GM18861 (cell line): Measurements from ENCODE around the gene PHKA1.
"Not testable (repeated sequence)": the region's sequence is repeated elsewhere in the genome, so short reads cannot be mapped to it uniquely, and the experiment has no call there.

Experiments used
- ATAC-seq: cut with Tn5 transposase; IDR thresholded peaks from one replicate; pipeline ENCODE4 v1.9.1; 2021; ENCODE audit not compliant: unreplicated experiment

Gene PHKA1

DNA sequence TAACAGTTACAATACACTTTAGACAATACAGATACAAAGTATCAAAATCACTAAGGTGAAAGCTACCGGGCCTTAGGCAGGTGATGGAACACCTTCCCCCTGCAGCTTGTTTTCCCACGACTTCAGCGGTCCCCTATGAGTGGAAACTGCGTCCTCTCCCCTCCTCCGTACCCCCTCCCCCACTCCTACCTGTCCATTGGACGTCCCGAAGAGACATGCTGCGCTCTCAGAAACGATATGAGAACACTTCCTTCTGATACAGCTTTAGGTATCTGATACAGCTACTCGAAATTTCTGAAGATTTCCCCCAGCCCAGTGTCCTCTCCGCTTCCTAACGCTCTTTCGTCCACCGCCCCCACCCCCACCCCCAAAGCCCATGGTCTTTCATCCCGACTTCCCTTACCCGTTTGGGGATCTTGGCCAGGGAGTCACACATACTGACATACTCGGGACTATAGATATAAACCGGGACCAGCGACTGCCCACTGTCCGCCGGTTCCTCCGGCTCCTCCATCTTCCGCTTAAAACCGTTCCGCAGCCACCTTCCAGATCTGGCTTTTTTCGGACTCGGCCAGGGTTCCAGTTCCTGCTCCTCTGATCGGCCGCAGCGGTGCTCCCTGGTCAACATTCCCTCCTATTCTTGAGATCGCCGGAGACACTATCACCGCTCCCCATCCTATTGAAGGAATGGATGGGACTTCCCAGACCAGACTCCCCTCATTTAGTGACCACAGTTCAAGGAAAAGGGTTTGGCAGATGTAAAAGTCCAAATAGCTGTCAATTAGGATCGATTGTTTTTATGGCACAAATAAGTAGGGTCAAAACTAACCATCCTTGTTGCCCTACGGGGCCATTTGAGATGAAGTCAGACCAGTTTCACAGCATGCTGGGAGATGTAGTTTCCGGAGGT lies 141.6 kb downstream of the PHKA1 start, which contains the start of gene HDAC8:
Gene HDAC8, minus strand, starts transcription at position 596 of the 910 bp plus-strand sequence. Its CDS starts 82 bp downstream, at position 514.
- ATAC-seq: peak; percentile 95

DNA sequence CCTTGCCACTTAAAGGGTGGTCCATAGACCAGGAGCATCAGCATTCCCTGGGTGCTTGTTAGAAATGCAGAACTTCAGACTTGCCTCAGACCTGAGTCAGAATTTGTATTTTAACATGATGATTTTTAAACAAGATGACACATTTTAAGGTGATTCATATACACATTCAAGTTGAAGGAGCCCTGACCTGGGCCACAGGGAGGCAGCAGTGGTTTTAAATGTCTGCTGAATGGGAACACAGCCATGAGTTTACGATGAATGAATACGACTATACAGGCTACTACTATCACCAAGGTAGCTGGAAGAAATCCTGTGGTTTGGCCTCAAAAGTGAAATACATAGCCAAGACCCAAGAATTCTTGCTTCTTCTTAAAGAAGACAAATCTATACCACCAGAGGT lies 144.3 kb downstream of the PHKA1 start:
- ATAC-seq: no peak

DNA sequence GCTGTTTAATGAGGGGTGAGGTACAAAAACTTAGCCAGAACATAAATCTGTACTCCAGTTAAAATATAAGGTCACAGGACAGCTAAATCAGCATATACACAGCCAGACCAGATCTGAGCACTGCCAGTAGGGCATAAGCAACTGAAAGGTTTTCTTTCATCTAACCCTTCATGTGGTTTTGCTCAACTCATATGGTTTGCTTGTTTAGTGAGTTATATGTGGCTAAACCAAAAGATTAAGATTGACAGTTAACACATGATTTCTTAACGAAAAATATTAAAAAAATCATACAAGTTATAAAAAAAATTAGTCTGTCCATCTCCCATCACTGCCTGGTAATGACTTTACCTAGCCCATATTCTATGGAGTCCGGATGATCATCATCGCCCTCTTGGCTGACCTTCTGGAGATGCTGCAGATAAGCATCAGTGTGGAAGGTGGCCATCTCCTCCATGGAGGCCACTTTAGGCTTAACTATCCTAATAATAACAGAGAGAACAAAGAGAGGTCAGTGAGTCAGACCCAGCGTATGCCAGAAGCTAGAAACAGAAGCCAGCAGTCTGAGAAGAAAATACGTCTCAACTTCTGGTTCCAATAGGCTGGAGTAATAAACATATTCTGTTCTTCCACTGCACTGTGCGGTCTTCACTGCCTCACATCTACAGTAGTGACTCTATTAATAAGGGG lies 145.6 kb downstream of the PHKA1 start:
- no peak for ATAC-seq

DNA sequence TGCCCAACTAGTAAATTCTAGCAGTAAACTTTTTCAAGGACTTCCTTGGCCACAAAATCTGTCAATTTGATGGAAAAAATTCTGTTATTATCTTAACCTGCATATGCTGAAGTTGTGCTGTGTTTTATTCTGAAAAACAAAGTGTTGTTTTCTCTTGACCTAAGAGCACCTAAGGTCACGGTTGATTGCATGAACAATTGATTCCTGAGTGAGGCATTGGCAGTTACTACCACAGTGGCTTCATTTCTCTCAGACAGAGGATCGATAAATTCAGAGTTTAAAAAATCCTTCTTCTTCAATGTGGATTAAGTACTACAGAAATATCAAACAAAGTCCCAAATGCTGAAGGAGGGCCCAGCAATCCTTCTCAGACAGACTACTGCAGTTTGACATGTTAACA lies 147.7 kb downstream of the PHKA1 start:
- ATAC-seq: no peak

DNA sequence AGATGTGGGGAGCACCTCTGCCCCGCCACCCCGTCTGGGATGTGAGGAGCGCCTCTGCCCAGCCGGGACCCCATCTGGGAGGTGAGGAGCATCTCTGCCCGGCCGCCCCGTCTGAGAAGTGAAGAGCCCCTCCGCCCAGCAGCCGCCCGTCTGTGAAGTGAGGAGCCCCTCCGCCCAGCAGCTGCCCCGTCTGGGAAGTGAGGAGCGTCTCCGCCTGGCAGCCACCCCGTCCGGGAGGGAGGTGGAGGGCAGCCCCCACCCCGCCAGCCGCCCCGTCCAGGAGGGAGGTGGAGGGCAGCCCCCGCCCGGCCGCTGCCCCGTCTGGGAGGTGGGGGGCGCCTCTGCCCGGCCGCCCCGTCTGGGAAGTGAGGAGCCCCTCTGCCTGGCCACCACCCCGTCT lies 154.5 kb downstream of the PHKA1 start:
- ATAC-seq: not testable (repeated sequence)

DNA sequence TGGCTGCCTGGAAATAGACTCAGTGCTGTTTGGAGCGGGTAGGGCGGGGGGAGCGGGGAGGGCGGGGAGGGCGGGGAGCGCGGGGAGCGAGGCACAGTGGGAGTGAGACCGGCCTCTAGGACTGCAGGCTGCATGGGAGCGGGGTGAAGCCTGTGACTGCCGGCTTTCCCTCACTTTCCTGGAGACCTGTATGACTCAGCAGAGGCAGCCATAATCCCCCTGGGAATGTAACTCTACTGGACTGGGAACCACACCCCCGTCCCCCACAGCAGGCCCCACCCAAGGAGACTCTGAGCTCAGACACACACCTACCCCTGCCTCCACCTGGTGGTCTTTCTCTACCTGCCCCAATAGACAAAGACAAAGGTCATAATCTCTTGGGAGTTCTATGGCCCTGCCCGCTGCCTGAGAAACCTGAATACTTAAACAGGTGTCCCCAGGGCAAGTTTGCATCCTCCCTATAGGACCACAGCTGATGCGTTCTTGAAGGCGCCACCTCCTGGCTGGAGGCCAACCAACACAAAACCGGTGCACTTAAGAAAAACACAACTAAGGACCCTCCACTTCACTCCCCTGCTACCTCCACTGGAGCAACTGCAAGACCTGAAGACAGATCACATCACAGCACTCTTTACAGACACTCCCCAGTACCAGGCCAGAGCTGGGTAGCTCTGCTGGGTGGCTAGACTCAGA lies 159.5 kb downstream of the PHKA1 start:
- no peak for ATAC-seq

DNA sequence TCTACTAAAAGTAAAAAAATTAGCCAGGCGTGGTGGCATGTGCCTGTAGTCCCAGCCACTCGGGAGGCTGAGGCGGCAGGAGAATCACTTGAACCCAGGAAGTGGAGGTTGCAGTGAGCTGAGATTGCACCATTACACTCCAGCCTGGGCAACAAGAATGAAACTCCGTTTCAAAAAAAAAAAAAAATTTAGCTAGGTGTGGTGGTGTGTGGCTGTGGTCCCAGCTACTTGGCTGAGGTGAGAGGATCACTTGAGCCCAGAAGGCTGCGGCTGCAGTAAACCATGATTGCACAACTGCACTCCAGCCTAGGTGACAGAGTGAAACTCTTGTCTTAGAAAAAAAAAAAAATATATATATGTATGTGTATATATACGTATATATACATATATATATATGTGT lies 161.7 kb downstream of the PHKA1 start:
- not testable (repeated sequence) for ATAC-seq

DNA sequence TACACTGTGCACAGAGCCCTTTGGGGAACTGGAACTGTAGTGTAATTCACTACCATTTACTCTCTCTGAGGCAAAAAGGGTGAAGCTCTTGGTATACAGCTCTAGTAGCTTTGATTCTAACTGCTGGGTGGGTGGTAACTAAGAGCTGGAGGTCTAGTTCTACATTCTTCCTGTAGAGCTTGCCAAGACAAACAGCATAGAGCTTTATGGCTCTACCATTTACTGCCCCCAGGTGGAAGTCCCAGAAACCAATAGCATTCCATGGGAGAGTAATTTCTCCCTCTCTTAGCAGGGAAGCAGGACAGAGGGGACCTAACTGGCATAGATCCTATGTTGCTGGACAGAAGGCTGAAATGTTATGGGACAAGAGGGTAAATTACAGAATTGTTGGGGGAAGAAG lies 168.1 kb downstream of the PHKA1 start:
- ATAC-seq: no peak

DNA sequence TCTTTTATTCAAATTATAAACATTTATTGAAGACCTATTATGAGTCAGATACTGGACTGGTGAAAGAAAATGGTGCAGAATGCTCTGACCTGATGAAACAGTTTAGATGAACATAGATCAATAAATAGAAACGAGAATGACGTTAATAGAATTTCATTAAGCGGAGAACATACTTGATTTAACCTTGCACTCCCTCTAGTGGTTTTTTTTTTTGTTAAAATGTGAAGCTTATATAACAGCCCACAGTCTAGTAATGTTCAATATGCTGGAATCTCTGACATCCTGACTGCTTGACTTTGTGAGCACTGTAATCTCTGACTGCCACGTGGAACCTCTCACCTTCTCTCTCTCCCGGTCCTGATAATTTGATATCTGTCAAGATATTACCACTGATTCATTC lies 173.8 kb downstream of the PHKA1 start:
- ATAC-seq: no peak

DNA sequence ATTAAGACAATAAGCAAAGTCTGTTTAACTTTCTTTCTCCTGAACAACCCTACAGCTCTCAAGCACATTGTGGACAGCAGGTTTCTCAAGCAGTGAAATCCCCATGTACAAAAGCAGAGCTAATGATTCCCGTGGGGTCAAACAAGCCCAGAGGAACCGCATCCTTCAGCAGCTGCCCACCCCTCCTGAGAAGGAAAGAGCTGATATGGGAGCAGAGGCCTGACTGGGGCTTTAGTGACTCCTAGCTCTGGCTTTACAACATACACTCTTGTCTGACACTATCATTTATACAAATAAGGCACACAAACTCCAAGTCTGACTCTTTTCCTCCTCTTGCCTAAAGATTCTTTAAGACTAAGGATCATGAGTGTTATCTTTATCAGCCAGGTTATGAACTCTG lies 174.3 kb downstream of the PHKA1 start:
- ATAC-seq: no peak

DNA sequence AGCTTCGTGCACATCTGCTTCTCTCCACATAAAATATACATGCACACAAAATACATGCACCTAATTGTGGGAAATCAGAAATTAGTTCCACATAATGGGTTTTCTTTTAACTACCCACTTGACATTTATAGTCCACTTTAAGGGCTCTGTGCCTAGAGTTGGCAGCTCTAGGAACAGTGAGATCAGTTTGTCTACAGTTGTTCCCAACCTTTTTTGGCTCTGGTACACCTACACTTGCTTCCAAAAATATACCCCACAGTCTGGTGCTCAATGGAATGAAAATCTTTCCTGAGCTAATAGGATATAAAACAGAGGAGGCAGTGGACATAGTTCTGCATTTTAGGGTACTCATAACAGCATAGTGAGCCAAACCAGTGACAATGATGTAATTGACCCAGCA lies 177.6 kb downstream of the PHKA1 start:
- no peak for ATAC-seq

DNA sequence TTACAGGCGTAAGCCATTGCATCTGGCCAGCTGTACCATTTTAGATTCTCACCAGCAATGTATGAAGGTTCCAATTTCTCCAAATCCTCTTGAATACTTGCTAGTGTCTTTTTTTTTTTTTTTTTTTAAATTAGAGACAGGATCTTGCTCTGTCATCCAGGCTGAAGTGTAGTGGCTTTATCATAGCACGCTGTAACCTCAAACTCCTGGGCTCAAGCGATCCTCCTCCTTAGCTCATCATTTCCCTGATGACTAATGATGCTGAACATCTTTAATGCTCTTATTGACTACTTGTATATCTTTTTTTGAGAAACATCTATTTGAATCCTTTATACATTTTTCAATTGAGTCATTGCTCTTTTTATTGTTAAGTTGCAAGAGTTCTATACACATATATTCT lies 181.7 kb downstream of the PHKA1 start:
- no peak for ATAC-seq
